Prostate gland (tissue), 2 donors: ENCODE measurements around the gene SFSWAP. TPM values are rescaled to one million over a fixed set of nuclear protein-coding genes. Genes with fewer than 3 reads are reported as not detected.

Source experiments
- DNase-seq: peaks from one replicate; pipeline ENCODE4 v3.0.0-alpha.2; 2019; ENCODE audit warnings: low spot score
- H3K27ac ChIP-seq, 2 donors: fragments of 200-600 bp; sonication (generic); 2 replicates each; pipeline ENCODE4 v1.5.1; 2017 to 2019
- H3K27me3 ChIP-seq: fragments of 200-600 bp; sonication (generic); replicated peaks from 2 replicates; pipeline ENCODE4 v1.5.1; 2019; ENCODE audit not compliant: insufficient read depth
- H3K36me3 ChIP-seq, 2 donors: fragments of 200-600 bp; sonication (generic); 1 replicate in 1 of 2; 2 replicates in 1 of 2; pipeline versions ENCODE4 v1.5.1 to v1.8.1; 2017 to 2019
- H3K4me1 ChIP-seq: fragments of 200-600 bp; sonication (generic); replicated peaks from 2 replicates; pipeline ENCODE4 v1.5.1; 2019
- H3K4me3 ChIP-seq, 2 donors: fragments of 200-600 bp; sonication (generic); 2 replicates each; pipeline ENCODE4 v1.5.1; 2017 to 2019
- H3K9me3 ChIP-seq: fragments of 200-600 bp; sonication (generic); 2 replicates; pipeline ENCODE4 v1.5.1; 2017
- POLR2A ChIP-seq: fragments of 450-650 bp; IDR thresholded peaks from one replicate; pipeline ENCODE4 v1.6.1; 2016; ENCODE audit warnings: antibody characterized with exemption, mild to moderate bottlenecking
- POLR2AphosphoS5 ChIP-seq: sonication (generic); formaldehyde crosslinking; IDR thresholded peaks from one replicate; pipeline ENCODE4 v1.6.1; 2017; ENCODE audit warnings: antibody characterized with exemption
- WGBS: methylation state at CpG from one replicate; pipeline ENCODE4 v1.1.5; 2018; 5-methylcytosine and 5-hydroxymethylcytosine counted together
- intact Hi-C: fragments of 100-400 bp; cut with DNase I; formaldehyde crosslinking; loops from one replicate; pipeline ENCODE4 v1.14.2; 2022
- total RNA-seq, 2 donors: library from RNA; depleted of rRNA; stranded (reverse); fragments of >200 nt; gene quantifications; one replicate each; pipeline ENCODE4 v1.1.0, GENCODE V29; 2016
- TF ChIP-seq, protein P1 (sequence below), 4 experiments: fragments of 200-600 bp in 2 of 4; fragments of 450-650 bp in 2 of 4; sonication (generic) in 2 of 4; IDR thresholded peaks; 1 replicate in 3 of 4; 2 replicates in 1 of 4; pipeline ENCODE4 v1.5.1; 2016 to 2019; ENCODE audit warnings: antibody characterized with exemption in 4 of 4, mild to moderate bottlenecking in 2 of 4, moderate library complexity in 2 of 4

The SFSWAP gene
- total RNA-seq, 2 donors from 2014 or later = 24.5 to 53.9 TPM

- Histone ChIP-seq H3K4me1 (no peaks in the 10 kb centered on the region), H3K27me3 (no peaks in the 10 kb centered on the region), H3K9me3 (no peaks in the 10 kb centered on the region), H3K4me3 (no peak overlapping the region), H3K36me3 (no peaks in the 10 kb centered on the region), H3K27ac (no peak overlapping the region)
- TF ChIP-seq, protein P1, sequence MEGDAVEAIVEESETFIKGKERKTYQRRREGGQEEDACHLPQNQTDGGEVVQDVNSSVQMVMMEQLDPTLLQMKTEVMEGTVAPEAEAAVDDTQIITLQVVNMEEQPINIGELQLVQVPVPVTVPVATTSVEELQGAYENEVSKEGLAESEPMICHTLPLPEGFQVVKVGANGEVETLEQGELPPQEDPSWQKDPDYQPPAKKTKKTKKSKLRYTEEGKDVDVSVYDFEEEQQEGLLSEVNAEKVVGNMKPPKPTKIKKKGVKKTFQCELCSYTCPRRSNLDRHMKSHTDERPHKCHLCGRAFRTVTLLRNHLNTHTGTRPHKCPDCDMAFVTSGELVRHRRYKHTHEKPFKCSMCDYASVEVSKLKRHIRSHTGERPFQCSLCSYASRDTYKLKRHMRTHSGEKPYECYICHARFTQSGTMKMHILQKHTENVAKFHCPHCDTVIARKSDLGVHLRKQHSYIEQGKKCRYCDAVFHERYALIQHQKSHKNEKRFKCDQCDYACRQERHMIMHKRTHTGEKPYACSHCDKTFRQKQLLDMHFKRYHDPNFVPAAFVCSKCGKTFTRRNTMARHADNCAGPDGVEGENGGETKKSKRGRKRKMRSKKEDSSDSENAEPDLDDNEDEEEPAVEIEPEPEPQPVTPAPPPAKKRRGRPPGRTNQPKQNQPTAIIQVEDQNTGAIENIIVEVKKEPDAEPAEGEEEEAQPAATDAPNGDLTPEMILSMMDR (IDR thresholded peaks at IDR 0.05) = no peak
- no peak for TF ChIP-seq POLR2AphosphoS5
- TF ChIP-seq POLR2A = no peak
- intact Hi-C loops = no loop called here
- WGBS = 86% methylated on average over 7 of the region's 7 CpGs
- DNase-seq = no peak
Observed at GRCh38 chr12:131815131-131815530, 104.2 kb downstream of the SFSWAP start.

DNA sequence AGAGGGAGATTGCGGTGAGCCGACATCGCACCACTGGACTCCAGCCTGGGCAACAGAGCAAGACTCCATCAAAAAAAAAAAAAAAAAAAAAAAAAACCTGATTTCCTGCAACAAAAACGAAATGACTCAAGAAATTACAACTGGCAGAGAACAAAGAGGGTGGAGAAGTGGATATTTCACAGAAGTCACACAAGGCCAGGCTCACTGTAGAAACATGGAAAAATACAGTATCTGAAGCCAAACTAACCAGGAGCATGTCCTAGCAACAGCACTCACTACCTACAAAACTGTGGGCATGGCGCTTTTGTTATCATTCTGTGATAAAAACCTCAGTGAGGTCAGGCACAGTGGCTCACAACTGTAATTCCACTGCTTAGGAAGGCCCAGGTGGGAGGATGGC, 105.6 kb downstream of the SFSWAP start:
- 77% methylated on average over 5 of the region's 5 CpGs for WGBS
- TF ChIP-seq POLR2A = no peak
- no peak for TF ChIP-seq POLR2AphosphoS5
- TF ChIP-seq, protein P1 (IDR thresholded peaks at IDR 0.05) = no peak
- Histone ChIP-seq H3K4me1 (no peaks in the 10 kb centered on the region), H3K9me3 (no peaks in the 10 kb centered on the region), H3K27me3 (no peaks in the 10 kb centered on the region), H3K27ac (no peak overlapping the region), H3K36me3 (no peaks in the 10 kb centered on the region), H3K4me3 (no peak overlapping the region)
- no peak for DNase-seq
- intact Hi-C loops = no loop called here

GRCh38 chr12:131817241-131817640, 106.4 kb downstream of the SFSWAP start:
- H3K27me3 ChIP-seq = no peaks in the 10 kb centered on the region
- DNase-seq = no peak
- no peaks in the 10 kb centered on the region for H3K36me3 ChIP-seq
- H3K27ac ChIP-seq = no peak overlapping the region
- no peak overlapping the region for H3K4me3 ChIP-seq
- TF ChIP-seq, protein P1 (IDR thresholded peaks at IDR 0.05) = no peak
- no peak for TF ChIP-seq POLR2A
- TF ChIP-seq POLR2AphosphoS5 = no peak
- no peaks in the 10 kb centered on the region for H3K9me3 ChIP-seq
- intact Hi-C loops = no loop called here
- WGBS = 86% methylated on average over 19 of the region's 19 CpGs
- H3K4me1 ChIP-seq = no peaks in the 10 kb centered on the region

DNA sequence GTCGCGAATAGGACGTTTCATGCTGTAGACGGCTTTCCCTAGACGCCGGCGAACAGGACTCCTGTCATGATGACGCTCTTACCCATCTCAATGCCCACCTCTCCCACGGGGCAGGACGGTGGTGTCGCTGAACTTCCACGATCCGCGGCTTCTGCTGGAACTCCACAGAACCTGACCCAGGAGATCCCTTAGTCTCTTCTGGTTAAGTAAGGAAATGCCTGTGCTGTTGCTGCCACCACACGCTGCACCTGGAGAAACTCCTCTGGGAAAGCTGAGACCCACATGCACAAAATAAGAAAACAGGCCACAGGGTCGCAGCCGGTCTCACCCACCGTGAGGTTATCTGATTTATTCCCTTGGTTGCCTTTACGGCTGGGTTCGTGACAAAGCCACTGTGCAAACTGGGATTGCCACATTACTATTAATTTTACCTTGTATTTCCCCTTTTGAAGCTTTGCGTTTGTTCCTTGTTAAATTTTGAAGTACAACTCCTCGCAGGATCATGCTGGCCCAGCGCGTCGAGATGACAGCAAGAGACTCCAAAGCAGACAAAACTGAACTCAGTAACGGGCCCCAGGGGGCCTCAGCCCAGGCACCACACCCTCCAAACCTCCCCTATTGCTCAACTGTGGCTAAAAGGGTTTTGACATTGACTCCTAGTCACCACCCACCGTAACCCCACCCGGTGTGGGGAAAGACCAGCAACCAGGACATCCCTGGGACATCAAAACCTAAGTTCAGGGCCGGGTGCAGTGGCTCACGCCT, 108.1 kb downstream of the SFSWAP start:
- Histone ChIP-seq H3K4me3 (no peak overlapping the region), H3K27ac (no peak overlapping the region), H3K27me3 (no peaks in the 10 kb centered on the region), H3K36me3 (no peaks in the 10 kb centered on the region), H3K4me1 (no peaks in the 10 kb centered on the region), H3K9me3 (no peaks in the 10 kb centered on the region)
- 79% methylated on average over 30 of the region's 30 CpGs for WGBS
- intact Hi-C loops = no loop called here
- TF ChIP-seq, protein P1 (IDR thresholded peaks at IDR 0.05) = no peak
- TF ChIP-seq POLR2AphosphoS5 (no peak), POLR2A (no peak)
- DNase-seq = no peak

DNA sequence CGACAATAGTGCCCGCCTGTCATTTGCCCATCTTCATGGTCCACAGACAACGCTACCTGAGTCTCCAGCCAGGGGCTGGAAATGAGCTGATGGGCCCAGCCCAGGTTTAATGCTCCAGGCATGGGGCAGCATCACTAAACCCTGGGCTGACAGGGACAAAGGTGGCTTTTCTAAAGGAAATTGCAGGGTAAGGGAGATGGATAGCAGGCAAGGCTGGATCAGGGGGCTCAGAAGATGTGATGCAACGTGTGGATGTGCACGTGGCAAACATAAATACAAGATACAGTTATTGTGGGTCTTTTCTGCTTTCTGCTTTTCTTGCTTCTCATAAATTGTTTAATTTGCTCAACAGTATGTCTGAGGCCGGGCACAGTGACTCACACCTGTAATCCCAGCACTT, 113.6 kb downstream of the SFSWAP start:
- no peak for DNase-seq
- no peaks in the 10 kb centered on the region for H3K27me3 ChIP-seq
- no peaks in the 10 kb centered on the region for H3K9me3 ChIP-seq
- no peak for TF ChIP-seq POLR2AphosphoS5
- no peak for TF ChIP-seq POLR2A
- TF ChIP-seq, protein P1 (IDR thresholded peaks at IDR 0.05) = no peak
- intact Hi-C loops = no loop called here
- WGBS = 92% methylated on average over 6 of the region's 6 CpGs
- H3K4me3 ChIP-seq = no peak overlapping the region
- H3K4me1 ChIP-seq = peaks cover 4% of the 10 kb centered on the region
- no peak overlapping the region for H3K27ac ChIP-seq
- no peaks in the 10 kb centered on the region for H3K36me3 ChIP-seq
